GM19397 (cell line): ENCODE measurements around the gene LRRC7.

Experiments
- ATAC-seq: cut with Tn5 transposase; IDR thresholded peaks from one replicate; pipeline ENCODE4 v1.9.1; 2021; ENCODE audit warnings: mild to moderate bottlenecking, moderate library complexity; ENCODE audit not compliant: unreplicated experiment

Gene LRRC7

DNA sequence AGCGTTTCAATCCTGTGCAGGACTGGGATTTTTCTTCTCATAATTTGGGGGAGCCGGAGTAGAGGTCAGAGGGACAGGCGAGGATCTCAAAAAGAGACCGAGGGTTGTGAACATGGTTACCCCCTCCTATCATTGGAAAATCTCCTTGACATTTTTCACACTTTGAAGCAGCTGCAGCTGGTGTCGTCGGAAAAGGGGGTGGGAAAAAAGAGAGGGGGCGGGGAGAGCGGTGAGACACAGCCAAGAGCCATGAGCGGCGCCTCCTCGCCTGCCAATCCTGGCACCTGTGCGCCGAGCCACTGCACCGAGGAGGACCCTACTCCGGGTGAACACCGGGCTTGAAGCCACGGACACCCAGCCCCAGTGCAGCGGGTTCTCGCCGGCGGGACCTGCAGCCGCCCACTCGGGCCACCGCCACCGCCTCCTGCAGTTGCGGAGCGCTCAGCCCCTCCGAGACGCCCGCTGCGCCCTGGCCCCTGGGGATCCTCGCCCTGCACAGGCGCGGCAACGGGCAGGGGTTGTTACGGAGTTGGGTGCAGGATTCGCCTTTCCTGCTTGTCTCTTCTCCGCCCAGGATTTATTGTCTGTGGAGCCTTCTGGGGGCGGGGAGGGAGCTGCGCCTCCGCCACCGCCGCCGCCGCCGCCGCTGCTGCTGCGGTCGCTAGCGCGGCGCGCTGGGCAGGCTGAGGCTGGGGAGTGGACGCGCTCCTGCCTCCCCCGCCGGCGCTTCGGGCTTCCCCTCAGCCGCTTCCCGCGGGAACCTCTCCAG is at the start of gene LRRC7:
Gene LRRC7, plus strand, starts transcription at position 271 of the 769 bp plus-strand sequence. CDS start 718 bp downstream, outside the sequence.
- ATAC-seq = no peak

GRCh38 chr1:69519006-69519405 is 48.7 kb upstream of the LRRC7 start:
- no peak for ATAC-seq

DNA sequence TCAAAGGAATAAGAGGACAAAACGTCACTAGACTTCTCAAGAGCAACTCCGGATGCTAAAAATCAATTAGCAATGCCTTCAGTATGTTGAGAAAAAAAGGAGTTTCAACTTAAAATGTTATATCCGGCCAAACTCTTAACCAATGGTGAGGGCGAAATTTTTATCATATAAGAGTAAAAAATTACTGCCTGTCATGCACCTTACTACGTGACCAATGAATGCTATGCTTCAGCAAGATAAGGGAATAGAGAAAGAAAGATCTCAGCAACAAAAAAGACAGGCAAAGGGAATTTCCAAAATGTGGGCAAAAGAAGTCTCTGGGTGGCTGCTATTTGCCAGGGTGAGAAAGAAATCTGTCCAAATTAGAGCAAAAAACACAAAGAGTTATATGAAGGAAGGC is 47.4 kb upstream of the LRRC7 start:
- ATAC-seq = no peak

GRCh38 chr1:69523032-69523431 is 44.7 kb upstream of the LRRC7 start:
- no peak for ATAC-seq

DNA sequence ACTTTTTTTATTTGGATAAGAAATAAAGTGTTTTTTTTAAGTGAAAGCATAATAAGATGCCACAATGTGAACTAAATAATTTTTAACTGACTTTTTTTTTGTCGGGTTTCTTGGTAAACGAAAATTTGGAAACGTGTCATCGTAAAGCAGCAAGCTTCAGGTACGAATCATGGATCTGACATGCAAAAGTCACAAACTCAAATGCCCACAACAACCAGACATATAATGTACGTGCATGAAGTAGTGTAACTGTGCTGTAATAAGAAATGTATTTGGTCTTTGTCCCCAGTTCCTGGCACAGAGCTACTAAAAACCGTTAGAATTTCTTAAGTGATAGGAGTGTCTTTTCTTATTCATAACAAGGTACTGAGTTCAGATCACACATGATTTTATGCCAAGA is 44.3 kb upstream of the LRRC7 start:
- ATAC-seq = no peak

DNA sequence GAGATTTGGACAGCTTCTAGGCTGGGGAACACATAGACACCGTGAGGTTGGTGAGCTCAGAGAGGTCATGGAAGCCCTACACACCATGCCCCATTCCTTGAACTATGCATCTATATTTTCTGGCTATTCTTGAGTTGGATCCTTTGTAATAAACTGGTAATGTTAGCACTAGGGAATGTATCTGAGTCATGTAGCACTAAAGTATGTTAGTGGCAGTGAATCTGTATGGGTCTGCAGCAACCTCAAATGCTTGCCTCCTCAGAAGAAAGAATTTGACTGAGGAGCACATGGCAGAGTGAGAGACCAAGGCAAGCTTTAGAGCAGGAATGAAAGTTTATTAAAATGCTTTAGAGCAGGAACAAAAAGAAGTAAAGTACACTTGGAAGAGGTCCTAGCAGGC is 43.7 kb upstream of the LRRC7 start:
- ATAC-seq = no peak

GRCh38 chr1:69527273-69527672 is 40.4 kb upstream of the LRRC7 start:
- no peak for ATAC-seq

DNA sequence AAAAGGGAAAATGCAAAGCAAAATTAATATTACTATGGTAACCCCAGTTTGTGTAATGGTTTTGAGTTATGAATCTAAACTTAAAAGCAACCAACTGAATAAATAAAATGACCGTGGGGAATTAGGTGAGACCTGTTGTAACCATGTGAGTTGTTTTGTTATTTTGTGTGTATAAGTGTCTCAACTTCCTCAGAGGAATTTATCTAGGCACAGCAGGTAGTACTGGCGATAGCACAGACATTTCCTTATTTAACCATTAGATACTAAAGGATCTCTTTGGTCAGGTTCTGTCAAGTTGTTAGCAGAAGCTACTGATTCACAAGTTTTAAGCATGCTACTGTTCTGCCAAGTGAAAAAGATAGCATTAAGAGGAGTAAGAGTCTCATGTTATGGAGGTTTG is 39.3 kb upstream of the LRRC7 start:
- no peak for ATAC-seq

- ATAC-seq = no peak
Observed at GRCh38 chr1:69533343-69533742, 34.4 kb upstream of the LRRC7 start.

DNA sequence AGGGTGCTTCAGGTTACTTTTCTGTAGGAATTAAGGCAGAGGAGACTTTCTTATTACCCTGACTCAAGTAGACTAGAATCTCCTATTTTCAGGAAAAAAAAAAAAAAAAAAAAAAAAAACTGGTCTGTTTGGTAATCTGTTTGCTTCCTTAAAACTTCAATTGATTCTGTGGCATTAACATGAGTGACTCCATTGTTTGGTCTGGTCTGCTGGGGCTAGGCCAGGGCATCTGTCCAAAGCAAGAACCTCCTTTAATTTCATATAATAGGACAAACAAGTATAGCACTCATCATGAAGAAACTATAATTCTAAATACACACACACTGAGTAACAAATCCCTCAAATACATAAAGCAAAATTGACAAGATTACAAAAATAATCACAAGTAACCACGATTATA is 32.9 kb upstream of the LRRC7 start:
- no peak for ATAC-seq

DNA sequence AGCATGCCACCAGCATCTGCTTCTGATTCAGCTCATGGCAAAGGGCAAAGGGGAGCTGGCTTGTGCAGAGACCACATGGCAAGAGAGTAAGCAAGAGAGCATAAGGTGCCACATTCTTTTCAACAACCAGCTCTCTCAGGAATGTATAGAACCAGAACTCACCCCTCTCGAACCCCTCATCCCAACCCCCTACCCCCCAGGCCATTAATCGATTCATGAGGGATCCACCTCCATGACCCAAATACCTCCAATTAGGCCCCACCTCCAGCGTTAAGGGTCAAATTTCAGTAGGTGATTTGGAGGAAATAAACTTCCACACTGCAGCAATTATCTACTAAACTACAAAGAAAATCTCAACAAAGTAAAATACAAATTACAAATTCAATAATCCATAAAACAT is 32.2 kb upstream of the LRRC7 start:
- no peak for ATAC-seq

- no peak for ATAC-seq
Observed at GRCh38 chr1:69540052-69540451, 27.7 kb upstream of the LRRC7 start.

- ATAC-seq = no peak
Observed at GRCh38 chr1:69551476-69552324, 16.0 kb upstream of the LRRC7 start.

GRCh38 chr1:69553726-69554125 is 14.0 kb upstream of the LRRC7 start:
- ATAC-seq = no peak

GRCh38 chr1:69568421-69569174 is 876 bp downstream of the LRRC7 start:
- no peak for ATAC-seq

GRCh38 chr1:69569175-69569541 is 1.4 kb downstream of the LRRC7 start:
- no peak for ATAC-seq

- no peak for ATAC-seq
Observed at GRCh38 chr1:69569576-69570328, 2.0 kb downstream of the LRRC7 start.

GRCh38 chr1:69570356-69570755 is 2.6 kb downstream of the LRRC7 start:
- ATAC-seq = no peak

DNA sequence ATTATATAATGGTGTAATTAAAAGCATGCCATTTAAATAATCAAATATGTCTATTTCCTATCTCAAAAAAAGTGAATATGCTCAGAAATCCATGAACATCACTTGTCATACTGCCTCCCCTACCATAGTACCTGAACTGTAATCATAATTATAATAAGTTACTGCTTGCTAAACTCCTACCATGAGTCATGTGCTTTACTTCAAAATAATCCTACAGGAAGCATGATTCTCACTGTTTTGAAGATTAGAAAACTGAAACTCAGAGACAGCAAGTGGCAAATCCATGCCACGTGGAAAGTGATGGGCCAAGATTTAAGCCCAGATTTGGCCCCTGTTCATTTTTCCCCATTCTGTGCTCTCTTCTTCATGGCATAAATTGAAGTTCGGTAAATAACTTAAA is 5.2 kb downstream of the LRRC7 start:
- ATAC-seq = no peak

DNA sequence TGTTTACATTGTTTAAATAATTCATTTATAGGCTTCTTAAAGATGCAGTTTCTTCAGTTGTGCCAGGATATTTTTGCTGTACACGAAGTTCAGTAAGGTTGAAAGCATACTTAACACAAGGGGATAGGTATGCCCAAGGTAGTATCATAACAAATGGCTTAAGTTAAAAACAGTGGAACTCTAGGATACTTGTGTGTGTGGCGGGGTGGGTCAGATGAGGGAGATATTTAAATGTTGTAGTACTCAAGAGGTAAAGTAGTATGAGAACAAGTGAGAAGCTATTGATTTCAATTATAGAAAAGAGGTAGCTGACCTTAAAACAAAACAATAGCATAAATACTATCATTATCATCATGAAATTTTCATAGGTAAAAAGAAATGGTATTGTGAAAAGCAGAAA is 6.2 kb downstream of the LRRC7 start:
- no peak for ATAC-seq

DNA sequence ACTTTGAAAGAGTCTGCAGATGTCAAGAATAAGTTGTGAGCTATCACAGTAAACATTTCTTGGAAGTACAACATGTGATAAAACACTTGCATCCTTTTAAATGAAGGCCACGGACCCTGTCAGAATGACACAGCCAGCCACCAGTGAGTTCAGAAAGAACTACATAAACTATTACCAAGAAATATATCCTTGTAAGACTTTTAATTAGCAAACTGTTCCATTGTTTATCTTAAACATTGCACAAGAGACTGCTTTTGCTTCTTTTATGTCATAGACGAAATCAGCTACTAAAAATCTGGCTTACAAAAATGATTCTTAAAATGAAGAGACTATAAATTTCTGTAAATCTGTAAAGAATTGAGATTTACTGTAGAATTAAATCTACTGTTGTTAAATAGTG is 17.9 kb downstream of the LRRC7 start:
- no peak for ATAC-seq
